Spleen (tissue), 7 donors: ENCODE measurements around the gene POLE4.

Source experiments
- CTCF ChIP-seq, 11 experiments: fragments of 200-600 bp in 7 of 11; fragments of 450-650 bp in 4 of 11; sonication (generic) in 4 of 11; IDR thresholded peaks in 8 of 11; conservative IDR thresholded peaks in 3 of 11; 1 replicate in 7 of 11; 2 replicates in 4 of 11; pipeline versions ENCODE4 v1.4.0 to v1.8.0; 2016 to 2021; ENCODE audit warnings: antibody characterized with exemption in 11 of 11, inconsistent platforms in 4 of 11, mild to moderate bottlenecking in 1 of 11
- POLR2A ChIP-seq, 3 donors: fragments of 450-650 bp; IDR thresholded peaks; one replicate each; pipeline ENCODE4 v1.5.1; 2017; ENCODE audit warnings: antibody characterized with exemption in 3 of 3, mild to moderate bottlenecking in 1 of 3
- donor health status: DM: no; HTN: no; CAD: no; lungs with moderate emphysema.
- donor health status: DM: no; HTN: no; CAD: no.
- donor health status: DM: no; HTN: no; CAD: no.

- no peak for TF ChIP-seq POLR2A (IDR thresholded peaks at IDR 0.05)
- TF ChIP-seq CTCF (IDR thresholded peaks at IDR 0.05 in 8 of 11, conservative IDR thresholded peaks at IDR 0.05 in 3 of 11) = no peak
Observed at GRCh38 chr2:75007061-75007460, 48.6 kb downstream of the POLE4 start.
